ENCODE measurements around the gene ZNF471.

Gene ZNF471

GRCh38 chr19:56507446-56508289 is at the start of gene ZNF471:
Gene ZNF471 (plus strand): TSS chr19:56507855. CDS start chr19:56511572, 3,717 bp downstream.
- FAIRE-seq: no peak

DNA sequence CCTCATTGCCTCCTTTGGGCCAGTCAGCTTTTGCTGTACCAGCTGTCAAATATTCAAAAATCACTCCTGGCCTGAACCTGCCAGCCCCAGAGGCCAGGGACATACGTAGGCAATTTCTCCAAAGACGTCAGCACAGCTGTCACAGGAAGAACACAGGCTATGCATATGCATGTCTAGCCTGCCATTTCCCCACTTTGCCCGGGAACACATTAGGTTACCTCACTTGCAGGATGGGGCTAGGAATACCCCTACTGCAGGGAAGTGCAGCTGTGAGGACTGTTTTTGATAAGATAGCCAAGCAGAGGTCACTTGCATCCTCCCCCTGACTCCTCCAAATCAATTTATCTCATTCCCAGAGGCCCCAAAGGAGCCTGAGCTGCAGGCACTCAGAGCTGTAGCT is 33.3 kb upstream of the ZNF471 start:
- FAIRE-seq: no peak
- DNase-seq (ENCODE audit: extremely low spot score, insufficient read length, low read depth): no peak

More at GRCh38 chr19:56507446-56508289, at the start of gene ZNF471:
- no peak for DNase-seq (ENCODE audit: extremely low spot score, insufficient read length, low read depth)

DNA sequence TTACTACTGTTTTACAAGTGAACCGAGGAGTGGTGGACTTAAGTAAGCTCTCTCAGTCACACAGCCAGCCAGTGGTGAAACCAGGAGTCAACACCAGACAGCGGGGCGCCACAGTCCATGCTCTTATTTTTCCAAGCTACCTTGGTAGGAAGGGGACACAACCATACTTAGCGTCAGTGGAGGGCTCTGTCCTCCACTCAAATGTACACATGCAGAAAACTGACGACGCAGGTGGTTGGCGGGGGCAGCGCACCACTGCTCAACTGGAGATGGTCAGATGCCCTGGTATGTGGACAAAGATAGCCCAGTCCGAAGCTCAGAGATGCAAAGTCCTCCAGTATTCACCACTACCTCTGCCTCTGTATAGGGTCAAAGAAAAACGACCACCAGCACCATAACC is 31.6 kb upstream of the ZNF471 start:
- no peak for FAIRE-seq
- no peak for DNase-seq (ENCODE audit: extremely low spot score, insufficient read length, low read depth)

DNA sequence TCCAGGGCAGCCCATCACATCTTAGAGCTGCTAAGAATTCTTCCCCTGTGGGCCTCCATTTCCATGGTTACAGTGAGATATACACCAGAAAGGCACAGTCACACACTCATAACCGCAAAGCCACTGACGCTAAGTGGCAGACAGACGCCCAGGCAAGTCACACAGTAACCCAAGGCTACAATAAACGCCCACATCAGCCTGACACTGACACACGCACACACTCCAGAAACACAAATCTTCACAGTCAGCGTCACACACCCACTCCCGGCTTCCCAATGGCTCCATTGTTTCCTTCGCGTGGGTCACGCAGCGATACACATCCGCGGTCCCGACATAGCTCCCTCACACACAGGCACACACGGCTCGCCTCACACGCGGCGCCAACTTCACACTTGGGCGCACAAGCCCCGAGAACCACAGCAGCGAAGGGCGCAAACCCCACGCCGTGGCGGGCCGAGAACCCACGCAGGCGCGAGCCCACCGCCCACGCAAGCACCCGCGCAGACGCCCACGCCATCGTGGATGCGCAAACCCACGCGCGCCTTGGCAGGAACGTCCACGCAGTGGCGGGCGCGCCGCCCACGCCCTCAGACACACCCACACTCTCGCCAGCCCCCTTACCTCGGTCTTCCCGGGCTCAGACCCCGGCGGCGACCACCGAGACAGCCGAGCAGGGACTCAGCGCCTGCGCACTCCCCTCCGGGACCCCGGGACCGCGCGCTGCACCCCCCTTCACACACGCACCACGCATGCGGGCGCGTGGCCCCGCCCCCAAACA is 30.8 kb upstream of the ZNF471 start, which contains the start of gene ZNF667:
TSS of gene ZNF667 (minus strand) at position 695 of the 778 bp plus-strand sequence. CDS start 14,975 bp downstream, outside the sequence.
- FAIRE-seq (no peak), DNase-seq (ENCODE audit: extremely low spot score, insufficient read length, low read depth) (no peak)

DNA sequence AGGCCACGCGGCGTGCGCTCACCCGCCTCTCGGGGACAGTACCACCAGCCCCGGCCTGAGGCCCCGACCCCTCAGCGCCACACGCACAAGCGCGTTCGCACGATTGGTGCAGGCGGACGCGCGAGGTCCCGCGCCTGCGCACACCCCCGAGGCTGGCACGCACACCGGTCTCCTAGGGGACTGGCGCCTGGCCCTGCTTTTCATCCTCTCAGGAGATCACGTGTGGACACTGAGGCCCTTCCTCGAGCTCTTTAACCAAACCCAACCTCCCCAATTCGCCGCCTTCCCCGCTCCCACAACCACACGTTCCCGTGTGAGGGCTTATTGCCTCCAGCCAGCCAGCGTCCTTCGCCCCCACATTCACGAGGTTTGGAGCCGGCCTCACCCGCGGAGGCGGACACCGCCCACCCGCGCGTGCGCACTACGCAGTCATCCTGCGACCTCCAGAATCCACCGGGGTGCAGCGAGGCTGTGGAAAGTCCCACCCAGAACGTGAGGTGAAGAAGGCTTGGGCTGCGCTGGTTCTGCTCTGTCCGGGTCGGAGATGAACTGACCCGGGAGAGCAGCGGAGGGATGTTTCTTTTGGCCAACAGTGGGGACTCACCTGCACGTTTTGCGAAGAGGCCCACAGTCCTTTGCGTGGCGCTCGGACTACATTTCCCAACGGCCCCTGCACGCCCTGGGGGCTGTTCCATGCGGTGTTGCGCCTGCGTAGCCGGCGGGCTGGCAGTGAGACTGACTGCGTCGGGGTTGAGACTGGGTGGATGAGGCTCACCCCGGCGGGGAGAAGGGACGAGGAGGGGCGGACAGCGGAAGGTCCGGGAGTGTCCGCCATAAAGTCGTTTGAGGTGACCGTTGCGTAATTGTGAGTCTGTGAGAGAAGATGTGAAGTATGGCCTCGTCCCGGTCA is 30.0 kb upstream of the ZNF471 start:
- DNase-seq (ENCODE audit: extremely low spot score, insufficient read length, low read depth) (no peak), FAIRE-seq (no peak)

- FAIRE-seq (no peak), DNase-seq (ENCODE audit: extremely low spot score, insufficient read length, low read depth) (no peak)
Measured at GRCh38 chr19:56491399-56491798, 16.3 kb upstream of the ZNF471 start.

DNA sequence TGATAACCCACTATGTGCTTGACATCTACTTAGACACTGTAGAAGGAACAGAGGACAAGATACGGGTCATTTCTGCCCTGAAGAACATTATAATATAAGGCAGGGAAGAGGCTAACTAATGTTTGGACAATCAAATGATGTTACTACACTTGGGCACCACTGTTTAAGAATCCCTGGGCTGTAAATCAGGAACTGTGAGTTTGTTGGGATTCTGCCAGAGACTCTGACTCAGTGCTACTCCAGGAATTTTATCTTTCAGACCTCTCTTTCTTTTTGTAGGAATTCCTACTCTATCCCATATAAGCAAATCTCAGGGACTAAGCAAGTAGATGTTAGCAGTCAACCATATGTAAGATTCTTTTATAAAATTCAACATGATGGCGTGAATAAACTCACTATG is 3.1 kb upstream of the ZNF471 start:
- FAIRE-seq (no peak), DNase-seq (ENCODE audit: extremely low spot score, insufficient read length, low read depth) (no peak)

GRCh38 chr19:56508290-56508778 is 679 bp downstream of the ZNF471 start:
- DNase-seq (ENCODE audit: extremely low spot score, insufficient read length, low read depth): no peak
- no peak for FAIRE-seq

DNA sequence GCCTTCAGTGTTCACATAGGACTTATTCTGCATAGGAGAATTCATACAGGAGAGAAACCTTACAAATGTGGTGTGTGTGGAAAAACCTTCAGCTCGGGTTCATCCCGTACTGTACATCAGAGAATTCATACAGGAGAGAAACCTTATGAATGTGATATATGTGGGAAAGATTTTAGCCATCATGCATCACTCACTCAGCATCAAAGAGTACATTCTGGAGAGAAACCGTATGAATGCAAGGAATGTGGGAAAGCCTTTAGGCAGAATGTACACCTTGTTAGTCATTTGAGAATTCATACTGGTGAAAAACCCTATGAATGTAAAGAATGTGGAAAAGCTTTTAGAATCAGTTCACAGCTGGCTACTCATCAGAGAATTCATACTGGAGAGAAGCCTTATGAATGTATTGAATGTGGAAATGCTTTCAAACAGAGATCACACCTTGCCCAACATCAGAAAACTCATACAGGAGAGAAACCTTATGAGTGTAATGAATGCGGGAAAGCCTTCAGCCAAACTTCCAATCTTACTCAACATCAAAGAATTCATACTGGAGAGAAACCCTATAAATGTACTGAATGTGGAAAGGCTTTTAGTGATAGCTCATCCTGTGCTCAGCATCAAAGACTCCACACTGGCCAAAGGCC is 17.7 kb downstream of the ZNF471 start:
- no peak for DNase-seq (ENCODE audit: extremely low spot score, insufficient read length, low read depth)
- FAIRE-seq: no peak

- FAIRE-seq: no peak
- no peak for DNase-seq (ENCODE audit: extremely low spot score, insufficient read length, low read depth)
Measured at GRCh38 chr19:56537442-56537841, 29.8 kb downstream of the ZNF471 start.

DNA sequence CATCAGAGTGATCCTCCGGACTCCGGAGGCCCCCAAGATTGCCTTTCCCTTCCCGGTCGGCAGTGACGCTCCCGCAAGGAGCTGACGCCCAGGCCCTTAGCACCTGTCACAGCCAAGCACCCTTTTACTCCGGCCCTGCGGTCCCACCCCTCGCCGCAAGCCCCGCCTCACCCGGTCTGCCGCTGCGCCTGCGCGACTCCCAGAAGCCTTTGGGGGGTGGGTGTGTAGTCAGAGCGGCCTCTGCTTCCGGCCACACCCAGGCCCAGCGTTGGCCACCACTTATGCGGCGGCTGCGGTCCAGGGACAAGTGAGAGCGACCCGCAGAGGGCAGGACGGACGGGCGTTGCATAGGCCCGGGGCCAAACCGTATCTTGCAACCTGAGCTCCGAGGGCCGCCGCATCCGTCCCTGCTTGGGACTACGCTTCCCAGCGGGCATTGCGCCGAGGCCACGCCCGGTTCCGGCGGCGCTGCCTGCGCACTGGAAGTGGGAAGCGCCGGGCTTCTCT is 30.7 kb downstream of the ZNF471 start:
- peak; percentile 11 for DNase-seq (ENCODE audit: extremely low spot score, insufficient read length, low read depth)

DNA sequence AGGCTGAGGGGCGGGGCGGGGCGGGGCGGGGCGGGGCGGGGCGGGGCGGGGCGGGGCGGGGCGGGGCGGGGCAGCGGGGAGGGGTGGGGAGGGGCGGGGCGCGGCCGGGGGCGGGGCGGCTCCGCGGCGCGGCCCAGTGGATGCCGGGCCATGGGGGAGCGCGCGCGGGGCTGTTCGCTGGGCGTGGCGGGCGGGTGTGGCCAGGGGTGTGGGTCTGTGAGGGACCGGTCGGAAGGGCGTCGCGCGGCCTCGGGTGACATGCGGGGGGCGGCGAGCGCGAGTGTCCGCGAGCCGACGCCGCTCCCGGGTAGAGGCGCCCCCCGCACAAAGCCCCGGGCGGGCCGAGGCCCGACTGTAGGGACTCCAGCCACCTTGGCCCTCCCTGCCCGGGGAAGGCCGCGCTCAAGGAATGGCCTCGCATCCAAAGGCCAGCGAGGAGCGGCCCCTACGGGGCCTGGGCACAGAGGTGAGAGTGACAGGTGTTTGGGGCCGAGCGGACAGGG is 31.2 kb downstream of the ZNF471 start, which contains the start of gene ZFP28:
TSS of gene ZFP28 (plus strand) at position 188 of the 503 bp plus-strand sequence. CDS start at position 259, 71 bp downstream.
- no peak for DNase-seq (ENCODE audit: extremely low spot score, insufficient read length, low read depth)
- FAIRE-seq: no peak

More for the DNA sequence above, 30.7 kb downstream of the ZNF471 start:
- FAIRE-seq: no peak

GRCh38 chr19:56543776-56544175 is 36.1 kb downstream of the ZNF471 start:
- FAIRE-seq (no peak), DNase-seq (ENCODE audit: extremely low spot score, insufficient read length, low read depth) (no peak)

GRCh38 chr19:56547535-56547934 is 39.9 kb downstream of the ZNF471 start:
- FAIRE-seq (no peak), DNase-seq (ENCODE audit: extremely low spot score, insufficient read length, low read depth) (no peak)

- DNase-seq (ENCODE audit: extremely low spot score, insufficient read length, low read depth) (no peak), FAIRE-seq (no peak)
Measured at GRCh38 chr19:56554272-56554869, 46.7 kb downstream of the ZNF471 start.

- no peak for FAIRE-seq
- DNase-seq (ENCODE audit: extremely low spot score, insufficient read length, low read depth): no peak
Measured at GRCh38 chr19:56562766-56563165, 55.1 kb downstream of the ZNF471 start.

GRCh38 chr19:56566904-56567273 is 59.2 kb downstream of the ZNF471 start:
- DNase-seq (ENCODE audit: extremely low spot score, insufficient read length, low read depth): peak; percentile 2
- FAIRE-seq: no peak
